ENCODE measurements around the gene DNAJA3. TPM values are rescaled to one million over a fixed set of nuclear protein-coding genes. Genes with fewer than 3 reads are reported as not detected.
A peak's percentile ranks its signal among the peaks of the same experiment; 100 is the strongest.

Gene DNAJA3
- total RNA-seq, 1 experiment from 2014 or later, result 56.2 TPM

GRCh38 chr16:4384509-4384942 lies 41.1 kb upstream of the DNAJA3 start:
- H3K23ac ChIP-seq (ENCODE audit: insufficient read length, low read depth, low read length), result no peak overlapping the region
- H3T11ph ChIP-seq (ENCODE audit: low read length), result no peak overlapping the region
- H2AFZ ChIP-seq (ENCODE audit: low read length), result no peak overlapping the region
- H4K91ac ChIP-seq (ENCODE audit: insufficient read length, low read depth, low read length), result no peak overlapping the region
- H2BK12ac ChIP-seq (ENCODE audit: insufficient read length, low read depth, low read length), result no peak overlapping the region
- WGBS (ENCODE audit: extremely low coverage, insufficient read length, low lambda C conversion rate), result no CpG with 5 or more reads among the region's 20 CpGs
- TF ChIP-seq CTCF (conservative IDR thresholded peaks at IDR 0.05), result no peak
- H3K56ac ChIP-seq (ENCODE audit: insufficient read length, low read depth, low read length), result no peak overlapping the region
- H4K8ac ChIP-seq (replicated peaks; ENCODE audit: insufficient read length, low read depth, low read length), result no peak overlapping the region
- no peaks in the 10 kb centered on the region for H3K79me2 ChIP-seq (ENCODE audit: insufficient read depth, low read length)
- no peak overlapping the region for H3K18ac ChIP-seq (ENCODE audit: insufficient read length, low read depth, low read length)
- no peak overlapping the region for H2BK15ac ChIP-seq (ENCODE audit: low read depth, low read length)
- H3K4me1 Mint-ChIP-seq, result peaks cover 7 to 15% of the 10 kb centered on the region in 2 experiments
- H4K20me1 ChIP-seq (ENCODE audit: control insufficient read depth, insufficient read depth, insufficient read length), result no peaks in the 10 kb centered on the region
- DNase-seq, result no peak
- H3K4me3 Mint-ChIP-seq, result no peak overlapping the region
- no peak overlapping the region for H2BK5ac ChIP-seq (ENCODE audit: insufficient read length, low read length)
- H3K14ac ChIP-seq (ENCODE audit: insufficient read depth, low read length), result no peak overlapping the region
- no peak overlapping the region for H3K27ac ChIP-seq (ENCODE audit: insufficient read length, low read depth, low read length)
- no peaks in the 10 kb centered on the region for H3K27me3 Mint-ChIP-seq (ENCODE audit: low read depth)
- no peak overlapping the region for H3K9ac ChIP-seq (ENCODE audit: extremely low read depth, insufficient read length, low read length)
- H2AK5ac ChIP-seq (ENCODE audit: insufficient read length, low read length), result no peak overlapping the region
- H3K27me3 ChIP-seq (ENCODE audit: insufficient read depth, low read length), result no peaks in the 10 kb centered on the region
- no peak overlapping the region for H3K4ac ChIP-seq (ENCODE audit: low read depth, low read length)
- H3K36me3 Mint-ChIP-seq (ENCODE audit: insufficient read depth in 1 of 3, low read depth in 3 of 3), result peaks cover 0 to 2% (median 2%) of the 10 kb centered on the region in 3 experiments; a peak in 4 of 7 replicates
- H3K9me3 ChIP-seq (ENCODE audit: control insufficient read depth, low read depth, low read length), result no peaks in the 10 kb centered on the region
- no peaks in the 10 kb centered on the region; the same call in 1 of the 2 replicates for H3K4me1 ChIP-seq (ENCODE audit: insufficient read depth, low read length)
- no peak overlapping the region for H4K5ac ChIP-seq (ENCODE audit: insufficient read length, low read depth, low read length)
- no peak overlapping the region for H3K4me2 ChIP-seq (ENCODE audit: insufficient read depth, insufficient read length, low read length)
- no peaks in the 10 kb centered on the region for H3K79me1 ChIP-seq (ENCODE audit: insufficient read depth, low read depth, low read length, poor library complexity, severe bottlenecking)
- no peaks in the 10 kb centered on the region for H3K9me3 Mint-ChIP-seq
- no peaks in the 10 kb centered on the region for H3K23me2 ChIP-seq (ENCODE audit: insufficient read length, low read depth, low read length, poor library complexity, severe bottlenecking)
- no peak overlapping the region for H2BK120ac ChIP-seq (ENCODE audit: low read depth, low read length, poor library complexity, severe bottlenecking)
- no peak overlapping the region for H2BK20ac ChIP-seq (ENCODE audit: low read depth, low read length, poor library complexity, severe bottlenecking)
- H3K27ac Mint-ChIP-seq, result peak overlapping the region in 1 of 3 experiments; percentile 49; a peak in 2 of 7 replicates

Data from H9 (cell line).